Activated CD4-positive, alpha-beta T cell treated with anti-CD3 and anti-CD28 coated beads, Interleukin-2, amount 50 U/mL, for 4 hours (primary cell): ENCODE data around the gene TOMM40.
"Not testable (repeated sequence)": the region's sequence is repeated elsewhere in the genome, so short reads cannot be mapped to it uniquely, and the experiment has no call there.

Experiments
- DNase-seq, 2 experiments: peaks; one replicate each; pipeline ENCODE4 v3.0.0-alpha.2; 2020

The TOMM40 gene

GRCh38 chr19:44891016-44891882 lies at the start of gene TOMM40:
TSS of gene TOMM40 (plus strand) at chr19:44891254. CDS start at chr19:44891416, 162 bp downstream.
- DNase-seq: peak; percentile 100

- DNase-seq: no peak
Measured at GRCh38 chr19:44845286-44845611, 45.8 kb upstream of the TOMM40 start.

- DNase-seq: peak; percentile 67 to 71
Measured at GRCh38 chr19:44845612-44846454, 45.2 kb upstream of the TOMM40 start, which contains the start of gene NECTIN2. TSS of gene NECTIN2 (plus strand) at chr19:44846297. CDS start at chr19:44846526, 229 bp downstream.

- DNase-seq: no peak
Measured at GRCh38 chr19:44846455-44847143, 44.5 kb upstream of the TOMM40 start.

GRCh38 chr19:44847144-44848035 lies 43.7 kb upstream of the TOMM40 start:
- DNase-seq: no peak

GRCh38 chr19:44848036-44848811 lies 42.8 kb upstream of the TOMM40 start:
- no peak for DNase-seq

- no peak for DNase-seq
Measured at GRCh38 chr19:44848812-44849447, 42.1 kb upstream of the TOMM40 start.

- no peak for DNase-seq
Measured at GRCh38 chr19:44850641-44851109, 40.4 kb upstream of the TOMM40 start.

GRCh38 chr19:44851427-44851826 lies 39.6 kb upstream of the TOMM40 start:
- DNase-seq: no peak

- DNase-seq: no peak
Measured at GRCh38 chr19:44855606-44856005, 35.4 kb upstream of the TOMM40 start.

- no peak for DNase-seq
Measured at GRCh38 chr19:44856421-44857083, 34.5 kb upstream of the TOMM40 start.

- DNase-seq: no peak
Measured at GRCh38 chr19:44857837-44858236, 33.2 kb upstream of the TOMM40 start.

GRCh38 chr19:44861576-44861975 lies 29.5 kb upstream of the TOMM40 start:
- not testable (repeated sequence) for DNase-seq

GRCh38 chr19:44863990-44864389 lies 27.1 kb upstream of the TOMM40 start:
- DNase-seq: no peak

- no peak for DNase-seq
Measured at GRCh38 chr19:44865196-44865767, 25.8 kb upstream of the TOMM40 start.

- no peak for DNase-seq
Measured at GRCh38 chr19:44866664-44867063, 24.4 kb upstream of the TOMM40 start.

GRCh38 chr19:44867578-44867977 lies 23.5 kb upstream of the TOMM40 start:
- no peak for DNase-seq

GRCh38 chr19:44869733-44870470 lies 21.2 kb upstream of the TOMM40 start:
- no peak for DNase-seq

- DNase-seq: no peak
Measured at GRCh38 chr19:44871809-44872208, 19.2 kb upstream of the TOMM40 start.
